ENCODE measurements around the gene STX1B. TPM values are rescaled to one million over a fixed set of nuclear protein-coding genes. Genes with fewer than 3 reads are reported as not detected.
"Not testable (repeated sequence)": the region's sequence is repeated elsewhere in the genome, so short reads cannot be mapped to it uniquely, and the experiment has no call there.

Gene STX1B
- total RNA-seq, 1 donor from 2014 or later: 2.1 TPM

GRCh38 chr16:31020536-31020935, 10.1 kb upstream of the STX1B start:
- intact Hi-C loops (cut with DNase I): no loop called here
- ATAC-seq: no peak
- DNase-seq (ENCODE audit: low spot score): no peak

- intact Hi-C loops (cut with DNase I); ATAC-seq; DNase-seq (ENCODE audit: low spot score): not testable (repeated sequence)
These were observed 7.3 kb upstream of the STX1B start for GRCh38 chr16:31017756-31018155.

GRCh38 chr16:31016018-31016417, 5.6 kb upstream of the STX1B start:
- intact Hi-C loops (cut with DNase I): no loop called here
- no peak for DNase-seq (ENCODE audit: low spot score)
- ATAC-seq: no peak

GRCh38 chr16:31013292-31013691, 2.9 kb upstream of the STX1B start:
- ATAC-seq; intact Hi-C loops (cut with DNase I); DNase-seq (ENCODE audit: low spot score): not testable (repeated sequence)

GRCh38 chr16:31011815-31012214, 1.4 kb upstream of the STX1B start:
- ATAC-seq; intact Hi-C loops (cut with DNase I); DNase-seq (ENCODE audit: low spot score): not testable (repeated sequence)

- no peak for ATAC-seq
- intact Hi-C loops (cut with DNase I): no loop called here
- no peak for DNase-seq (ENCODE audit: low spot score)
These were observed 399 bp downstream of the STX1B start for GRCh38 chr16:31009894-31010584.

- intact Hi-C loops (cut with DNase I): no loop called here
- DNase-seq (ENCODE audit: low spot score): no peak
- no peak for ATAC-seq
These were observed 1.3 kb downstream of the STX1B start for GRCh38 chr16:31009120-31009519.

- ATAC-seq (no peak), DNase-seq (ENCODE audit: low spot score) (no peak)
- intact Hi-C loops (cut with DNase I): no loop called here
These were observed 1.9 kb downstream of the STX1B start for GRCh38 chr16:31008551-31008950.

- intact Hi-C loops (cut with DNase I): no loop called here
- ATAC-seq: no peak
- DNase-seq (ENCODE audit: low spot score): no peak
These were observed 2.3 kb downstream of the STX1B start for GRCh38 chr16:31008149-31008548.

GRCh38 chr16:31007684-31008083, 2.8 kb downstream of the STX1B start:
- ATAC-seq: no peak
- DNase-seq (ENCODE audit: low spot score): no peak
- intact Hi-C loops (cut with DNase I): no loop called here

GRCh38 chr16:31006589-31006988, 3.8 kb downstream of the STX1B start:
- intact Hi-C loops (cut with DNase I): no loop called here
- no peak for ATAC-seq
- no peak for DNase-seq (ENCODE audit: low spot score)

GRCh38 chr16:31006086-31006385, 4.4 kb downstream of the STX1B start:
- intact Hi-C loops (cut with DNase I): no loop called here
- ATAC-seq (no peak), DNase-seq (ENCODE audit: low spot score) (no peak)

GRCh38 chr16:31005350-31006085, 4.9 kb downstream of the STX1B start:
- intact Hi-C loops (cut with DNase I): no loop called here
- no peak for DNase-seq (ENCODE audit: low spot score)
- no peak for ATAC-seq

- intact Hi-C loops (cut with DNase I): no loop called here
- DNase-seq (ENCODE audit: low spot score) (no peak), ATAC-seq (no peak)
These were observed 5.8 kb downstream of the STX1B start for GRCh38 chr16:31004658-31005057.

- DNase-seq (ENCODE audit: low spot score): no peak
- no peak for ATAC-seq
- intact Hi-C loops (cut with DNase I): no loop called here
These were observed 6.7 kb downstream of the STX1B start for GRCh38 chr16:31003744-31004143.

GRCh38 chr16:31002862-31003341, 7.5 kb downstream of the STX1B start:
- ATAC-seq (no peak), DNase-seq (ENCODE audit: low spot score) (no peak)
- intact Hi-C loops (cut with DNase I): no loop called here

- DNase-seq (ENCODE audit: low spot score) (no peak), ATAC-seq (no peak)
- intact Hi-C loops (cut with DNase I): no loop called here
These were observed 8.2 kb downstream of the STX1B start for GRCh38 chr16:31002250-31002700.

- no peak for ATAC-seq
- intact Hi-C loops (cut with DNase I): no loop called here
These were observed 8.8 kb downstream of the STX1B start for GRCh38 chr16:31001507-31002249.

GRCh38 chr16:31000671-31001382, 9.6 kb downstream of the STX1B start:
- intact Hi-C loops (cut with DNase I): no loop called here
- no peak for ATAC-seq
- no peak for DNase-seq (ENCODE audit: low spot score)

More at GRCh38 chr16:31001507-31002249, 8.8 kb downstream of the STX1B start:
- no peak for DNase-seq (ENCODE audit: low spot score)

Data from sciatic nerve (tissue), 2 donors.